Endothelial cell of umbilical vein (primary cell): ENCODE results near the gene FAM83E. TPM values are rescaled to one million over a fixed set of nuclear protein-coding genes. Genes with fewer than 3 reads are reported as not detected.

Source experiments
- BruUV-seq: library from RNA; stranded (reverse); fragments of 400-500 nt; replicated peaks from 2 replicates; lab custom pipeline; 2021; lab: Mats Ljungman, UMichigan
- CTCF ChIA-PET: fragments of 300-600, 350-600 bp; sonication (Branson Sonifier 250); formaldehyde crosslinking; loops from one replicate; lab custom pipeline; 2021; ENCODE audit warnings: antibody characterized with exemption, inconsistent platforms; lab: Charles Lee
- POLR2A ChIA-PET: fragments of 300-600, 350-600 bp; sonication (Branson Sonifier 250); formaldehyde crosslinking; loops from one replicate; lab custom pipeline; 2021; ENCODE audit warnings: antibody characterized with exemption, inconsistent platforms; lab: Charles Lee
- DNase-seq: peaks from one replicate; pipeline ENCODE4 v3.0.0-alpha.2; 2011; ENCODE audit warnings: low read depth, low spot score
- FAIRE-seq: peaks from 2 replicates; lab custom pipeline; 2011; peaks lifted over from hg19 to GRCh38; lab: Jason Lieb, UNC
- H2AFZ ChIP-seq: 2 replicates; pipeline ENCODE4 v1.6.0; 2012; ENCODE audit warnings: low read depth, low read length, control low read depth, inconsistent platforms
- H3K27ac ChIP-seq: 2 replicates; pipeline ENCODE4 v1.5.1; 2011; ENCODE audit warnings: low read depth, mild to moderate bottlenecking, control low read depth, low read length, moderate library complexity; ENCODE audit not compliant: insufficient read depth
- H3K27me3 ChIP-seq, 2 experiments: 2 replicates each; pipeline versions ENCODE4 v1.6.0 to v1.6.1; 2011; ENCODE audit warnings: low read length in 2 of 2, mixed read lengths in 1 of 2; ENCODE audit not compliant: control insufficient read depth in 2 of 2, insufficient read depth in 2 of 2
- H3K36me3 ChIP-seq, 2 experiments: 2 replicates in 1 of 2; 3 replicates in 1 of 2; pipeline ENCODE4 v1.5.1; 2011; ENCODE audit warnings: low read length in 2 of 2, mild to moderate bottlenecking in 1 of 2, moderate library complexity in 1 of 2; ENCODE audit not compliant: control insufficient read depth in 2 of 2, insufficient read depth in 2 of 2; ENCODE audit errors: extremely low read depth in 1 of 2
- H3K4me1 ChIP-seq: 3 replicates; pipeline ENCODE4 v1.5.1; 2011; ENCODE audit warnings: mild to moderate bottlenecking, low read length; ENCODE audit not compliant: control insufficient read depth, insufficient read depth; ENCODE audit errors: extremely low read depth
- H3K4me2 ChIP-seq: 2 replicates; pipeline ENCODE4 v1.6.1; 2011; ENCODE audit warnings: low read length, control low read depth, mixed read lengths; ENCODE audit not compliant: insufficient read depth
- H3K4me3 ChIP-seq, 3 experiments: fragments of 200-600 bp in 1 of 3; sonication (generic), shearing (Covaris generic) in 1 of 3; replicated peaks in 1 of 3; 2 replicates each; pipeline ENCODE4 v1.5.1; 2011 to 2016; ENCODE audit warnings: control low read depth in 3 of 3, low read length in 3 of 3, mild to moderate bottlenecking in 2 of 3, inconsistent platforms in 1 of 3, low read depth in 1 of 3, moderate library complexity in 1 of 3; ENCODE audit not compliant: insufficient read depth in 1 of 3
- H3K79me2 ChIP-seq: 2 replicates; pipeline ENCODE4 v1.6.0; 2012; ENCODE audit warnings: low read length, inconsistent platforms; ENCODE audit not compliant: control insufficient read depth, insufficient read depth
- H3K9ac ChIP-seq: replicated peaks from 2 replicates; pipeline ENCODE3; 2011; ENCODE audit warnings: low read length, control low read depth; ENCODE audit not compliant: insufficient read depth; ENCODE audit errors: extremely low read depth
- H3K9me1 ChIP-seq: replicated peaks from 3 replicates; pipeline ENCODE4 v1.6.0; 2011; ENCODE audit warnings: mild to moderate bottlenecking, low read length; ENCODE audit not compliant: control insufficient read depth, insufficient read depth; ENCODE audit errors: extremely low read depth
- H3K9me3 ChIP-seq: replicated peaks from 2 replicates; pipeline ENCODE4 v1.5.1; 2012; ENCODE audit warnings: low read length, inconsistent platforms; ENCODE audit not compliant: control insufficient read depth, insufficient read depth
- H4K20me1 ChIP-seq: replicated peaks from 2 replicates; pipeline ENCODE3; 2011; ENCODE audit warnings: mild to moderate bottlenecking, low read length; ENCODE audit not compliant: control insufficient read depth, insufficient read depth; ENCODE audit errors: extremely low read depth
- EZH2 ChIP-seq: IDR thresholded peaks from 2 replicates; pipeline ENCODE4 v1.6.1; 2012; ENCODE audit warnings: borderline replicate concordance, low read depth, mild to moderate bottlenecking, moderate library complexity, low read length, inconsistent platforms; ENCODE audit not compliant: severe bottlenecking
- FOS ChIP-seq: IDR thresholded peaks from 2 replicates; pipeline ENCODE4 v1.6.1; 2011; ENCODE audit warnings: mild to moderate bottlenecking, low read length, moderate library complexity, borderline replicate concordance; ENCODE audit not compliant: insufficient read depth
- GATA2 ChIP-seq: IDR thresholded peaks from 2 replicates; pipeline ENCODE4 v1.7.0; 2011; ENCODE audit warnings: low read depth, mild to moderate bottlenecking, moderate library complexity, mixed read lengths, low read length; ENCODE audit not compliant: insufficient read length, insufficient read depth
- JUN ChIP-seq: IDR thresholded peaks from 2 replicates; pipeline ENCODE4 v1.6.1; 2011; ENCODE audit warnings: borderline replicate concordance, low read depth; ENCODE audit not compliant: insufficient read length, insufficient read depth
- MYC ChIP-seq: IDR thresholded peaks from one replicate; pipeline ENCODE4 v1.6.1; 2011; ENCODE audit warnings: mild to moderate bottlenecking, low read depth, low read length
- POLR2A ChIP-seq: IDR thresholded peaks from 2 replicates; pipeline ENCODE4 v1.6.1; 2012; ENCODE audit warnings: low read depth, mild to moderate bottlenecking, control low read depth, low read length
- POLR2AphosphoS5 ChIP-seq: IDR thresholded peaks from 2 replicates; pipeline ENCODE4 v1.6.1; 2012; ENCODE audit warnings: low read depth, mild to moderate bottlenecking, control low read depth, low read length, moderate library complexity; ENCODE audit not compliant: insufficient read depth
- dilution Hi-C: fragments of 300-500 bp; cut with MboI; formaldehyde crosslinking; loops from one replicate; pipeline ENCODE4 v1.15.0; 2019; ENCODE audit warnings: low sequenced_read_pairs; ENCODE audit not compliant: extremely low pct_ligation_motif_present
- intact Hi-C: fragments of 100-400 bp; cut with micrococcal nuclease; formaldehyde crosslinking; loops from one replicate; pipeline ENCODE4 v1.10.0; 2022
- polyA plus RNA-seq, 4 experiments: library from polyadenylated mRNA; depleted of rRNA in 3 of 4; stranded (reverse) in 3 of 4; unstranded in 1 of 4; fragments of >200 nt; gene quantifications; 2 replicates each; pipeline versions ENCODE4 v1.2.1 to v1.2.3, GENCODE V29; 2011 to 2012; ENCODE audit warnings: missing spikeins in 1 of 4
- total RNA-seq: library from RNA; stranded (reverse); gene quantifications from 2 replicates; pipeline ENCODE4 v1.2.3, GENCODE V29; 2021
- TF ChIP-seq, protein P1 (sequence below), 2 donors: IDR thresholded peaks; 1 replicate in 1 of 2; 2 replicates in 1 of 2; pipeline ENCODE4 v1.5.1; 2011; ENCODE audit warnings: low read length in 2 of 2, mild to moderate bottlenecking in 2 of 2, moderate library complexity in 2 of 2, control low read depth in 1 of 2, inconsistent platforms in 1 of 2, low read depth in 1 of 2; ENCODE audit not compliant: insufficient read depth in 1 of 2; ENCODE audit errors: extremely low read depth in 1 of 2
- TF ChIP-seq, protein P2 (sequence below): IDR thresholded peaks from 2 replicates; pipeline ENCODE4 v1.6.1; 2011; ENCODE audit not compliant: insufficient read depth, insufficient read length

Gene FAM83E
- total and polyA plus RNA-seq, 2 donors (not counting 3 experiments of a cell fraction or from before 2014, with no cell fraction given): 0.04 to 1.7 TPM

DNA sequence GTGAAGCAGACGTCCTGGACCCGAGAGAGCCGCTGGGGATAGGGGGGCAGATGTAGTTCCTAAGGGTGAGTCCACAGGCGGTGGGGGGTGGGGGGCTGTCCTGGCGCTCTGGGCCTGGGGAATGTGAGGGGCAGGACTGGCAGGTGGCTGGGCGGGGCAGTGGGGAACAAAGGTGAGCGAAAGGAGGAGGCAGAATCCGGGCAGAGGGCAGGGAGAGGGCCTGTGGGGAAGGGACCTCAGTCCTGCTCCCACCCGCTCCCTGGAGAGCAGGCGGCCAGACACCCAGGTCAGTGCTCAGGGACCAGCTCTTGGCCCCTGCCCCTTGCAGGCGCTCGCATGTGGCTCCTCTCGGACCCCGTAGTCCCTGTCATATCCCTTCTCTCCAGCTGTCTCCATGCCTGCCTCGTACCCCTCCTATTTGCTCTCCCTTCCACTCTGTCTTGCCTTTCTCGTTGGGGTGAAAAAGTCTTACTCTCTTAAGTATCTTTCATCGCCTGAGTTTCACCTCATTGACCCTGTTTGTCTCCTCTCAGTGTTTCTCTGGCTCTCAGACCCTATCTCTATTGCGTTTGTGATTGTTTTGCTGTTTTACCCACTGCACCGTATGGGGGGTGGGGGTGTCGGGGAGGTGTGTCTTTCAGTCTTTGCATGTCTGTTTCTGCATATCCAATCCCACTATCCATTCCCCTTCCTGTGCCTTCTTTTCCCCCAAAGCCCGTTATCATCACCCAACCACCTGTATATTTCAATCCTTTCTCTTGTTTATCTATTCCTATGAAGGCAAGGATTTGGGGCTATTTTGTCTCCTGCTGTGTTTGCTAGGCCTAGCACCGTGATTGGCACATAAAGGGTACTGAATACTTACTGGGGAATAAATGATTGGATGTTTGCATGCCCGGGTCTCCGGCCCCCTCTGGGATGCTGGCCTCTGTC lies 10.2 kb upstream of the FAM83E start:
- H3K79me2 ChIP-seq: peaks cover 2% of the 10 kb centered on the region
- POLR2A ChIA-PET: no interaction called here
- CTCF ChIA-PET: no interaction called here
- no peaks in the 10 kb centered on the region for H3K9me1 ChIP-seq
- FAIRE-seq (no peak), DNase-seq (no peak)
- peak overlapping the region; percentile 68 for H3K9ac ChIP-seq
- no peak overlapping the region for H3K27ac ChIP-seq
- no peak for TF ChIP-seq MYC
- no peak for TF ChIP-seq FOS
- no peak for TF ChIP-seq EZH2
- TF ChIP-seq, protein P1, sequence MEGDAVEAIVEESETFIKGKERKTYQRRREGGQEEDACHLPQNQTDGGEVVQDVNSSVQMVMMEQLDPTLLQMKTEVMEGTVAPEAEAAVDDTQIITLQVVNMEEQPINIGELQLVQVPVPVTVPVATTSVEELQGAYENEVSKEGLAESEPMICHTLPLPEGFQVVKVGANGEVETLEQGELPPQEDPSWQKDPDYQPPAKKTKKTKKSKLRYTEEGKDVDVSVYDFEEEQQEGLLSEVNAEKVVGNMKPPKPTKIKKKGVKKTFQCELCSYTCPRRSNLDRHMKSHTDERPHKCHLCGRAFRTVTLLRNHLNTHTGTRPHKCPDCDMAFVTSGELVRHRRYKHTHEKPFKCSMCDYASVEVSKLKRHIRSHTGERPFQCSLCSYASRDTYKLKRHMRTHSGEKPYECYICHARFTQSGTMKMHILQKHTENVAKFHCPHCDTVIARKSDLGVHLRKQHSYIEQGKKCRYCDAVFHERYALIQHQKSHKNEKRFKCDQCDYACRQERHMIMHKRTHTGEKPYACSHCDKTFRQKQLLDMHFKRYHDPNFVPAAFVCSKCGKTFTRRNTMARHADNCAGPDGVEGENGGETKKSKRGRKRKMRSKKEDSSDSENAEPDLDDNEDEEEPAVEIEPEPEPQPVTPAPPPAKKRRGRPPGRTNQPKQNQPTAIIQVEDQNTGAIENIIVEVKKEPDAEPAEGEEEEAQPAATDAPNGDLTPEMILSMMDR (IDR thresholded peaks at IDR 0.05; ENCODE audit: extremely low read depth in 1 of 2, insufficient read depth in 1 of 2, low read depth in 1 of 2, low read length in 2 of 2): no peak
- no peak for TF ChIP-seq JUN
- TF ChIP-seq, protein P2, sequence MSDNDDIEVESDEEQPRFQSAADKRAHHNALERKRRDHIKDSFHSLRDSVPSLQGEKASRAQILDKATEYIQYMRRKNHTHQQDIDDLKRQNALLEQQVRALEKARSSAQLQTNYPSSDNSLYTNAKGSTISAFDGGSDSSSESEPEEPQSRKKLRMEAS: no peak
- no peak for TF ChIP-seq POLR2A
- no peak for TF ChIP-seq GATA2
- TF ChIP-seq POLR2AphosphoS5: no peak
- TSS peak; percentile 2 for BruUV-seq
- H3K36me3 ChIP-seq: peaks cover 0 to 2% of the 10 kb centered on the region in 2 experiments
- peak overlapping the region; percentile 50 for H3K4me2 ChIP-seq
- H3K9me3 ChIP-seq: no peaks in the 10 kb centered on the region
- H3K27me3 ChIP-seq: no peaks in the 10 kb centered on the region
- dilution Hi-C loops (no loop called here), intact Hi-C loops (no loop called here)
- no peaks in the 10 kb centered on the region for H4K20me1 ChIP-seq
- peak overlapping the region in 2 of 3 experiments; percentile 18 to 52 for H3K4me3 ChIP-seq
- H3K4me1 ChIP-seq: peaks cover 10% of the 10 kb centered on the region
- no peak overlapping the region for H2AFZ ChIP-seq
